ENCODE results near the gene ST6GALNAC3. TPM values are rescaled to one million over a fixed set of nuclear protein-coding genes. Genes with fewer than 3 reads are reported as not detected.
"Not testable (repeated sequence)": the region's sequence is repeated elsewhere in the genome, so short reads cannot be mapped to it uniquely, and the experiment has no call there.

The ST6GALNAC3 gene
- total RNA-seq, 1 donor from 2014 or later, result 3.6 TPM

DNA sequence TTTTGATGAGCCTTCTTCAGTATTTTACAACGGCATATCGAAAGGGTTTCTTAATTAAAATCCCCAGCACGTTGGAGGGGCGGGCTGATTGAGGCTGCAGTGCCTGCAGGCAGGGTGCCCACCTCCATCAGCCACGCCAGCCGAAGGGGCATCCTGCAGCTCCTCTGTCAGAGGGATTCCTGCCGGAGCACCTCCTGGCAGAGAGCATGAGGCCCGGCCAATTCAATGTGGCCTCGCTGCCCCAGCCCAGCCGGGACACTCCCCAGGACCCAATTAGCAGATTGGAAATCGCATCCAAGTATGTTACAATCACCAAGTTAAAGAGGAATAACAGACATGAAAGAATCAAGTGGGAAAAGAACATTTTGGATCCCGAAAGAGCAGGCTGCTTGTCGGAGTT is 216.6 kb downstream of the ST6GALNAC3 start:
- no peak for DNase-seq

DNA sequence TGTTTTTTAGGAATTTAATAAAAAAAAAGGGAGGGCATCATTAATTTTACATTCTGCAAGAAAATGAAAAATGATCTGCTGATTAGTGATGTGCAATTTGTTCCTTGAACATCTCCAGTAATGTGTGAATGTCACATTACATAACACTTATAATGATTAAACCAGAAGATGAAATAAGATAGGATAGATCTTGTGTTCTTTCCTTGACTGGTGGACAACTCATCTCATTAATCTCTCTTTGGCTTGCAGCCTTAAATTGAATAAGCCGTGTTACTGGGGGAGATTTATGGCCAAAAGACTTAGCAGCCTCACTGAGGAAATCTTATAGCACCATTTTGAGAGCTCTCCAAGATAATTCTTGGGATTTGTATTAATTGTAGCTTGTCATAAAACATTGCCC is 217.2 kb downstream of the ST6GALNAC3 start:
- no peak for DNase-seq

DNA sequence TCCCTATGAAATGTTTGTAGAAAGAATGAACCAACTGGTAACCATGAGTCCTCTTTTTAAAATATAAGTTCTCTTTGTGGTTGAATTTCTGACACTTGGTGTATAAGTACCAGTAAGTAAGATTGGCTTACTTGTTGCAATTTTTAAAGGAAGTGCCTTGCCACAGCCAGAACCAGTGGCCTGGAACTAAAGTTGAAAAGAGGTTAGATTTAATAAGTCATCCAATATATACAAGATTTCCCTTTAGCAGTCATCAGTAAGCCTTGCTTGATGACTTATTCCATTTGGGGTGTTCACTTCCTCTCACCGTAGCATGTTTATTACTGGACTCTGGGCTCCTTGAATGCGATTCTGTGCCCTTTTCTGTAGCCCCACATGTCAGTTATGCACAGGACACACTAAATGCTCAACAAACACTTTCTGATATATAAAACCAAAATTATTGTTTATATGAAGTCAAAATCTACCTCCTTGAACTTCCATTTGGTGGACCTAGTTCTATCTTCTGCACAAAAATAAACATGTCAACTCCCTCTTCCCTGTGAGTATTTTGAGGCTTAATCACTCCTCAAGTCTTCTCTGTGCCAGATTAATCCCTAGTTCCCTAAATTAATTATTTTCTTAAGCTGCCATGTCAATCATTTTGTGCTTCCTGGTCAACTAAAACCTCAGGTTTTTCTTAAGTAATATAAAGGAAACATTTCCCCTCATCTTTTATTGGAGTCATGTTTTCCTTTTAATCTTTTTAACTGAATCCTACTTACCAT is 218.1 kb downstream of the ST6GALNAC3 start:
- DNase-seq, result no peak

DNA sequence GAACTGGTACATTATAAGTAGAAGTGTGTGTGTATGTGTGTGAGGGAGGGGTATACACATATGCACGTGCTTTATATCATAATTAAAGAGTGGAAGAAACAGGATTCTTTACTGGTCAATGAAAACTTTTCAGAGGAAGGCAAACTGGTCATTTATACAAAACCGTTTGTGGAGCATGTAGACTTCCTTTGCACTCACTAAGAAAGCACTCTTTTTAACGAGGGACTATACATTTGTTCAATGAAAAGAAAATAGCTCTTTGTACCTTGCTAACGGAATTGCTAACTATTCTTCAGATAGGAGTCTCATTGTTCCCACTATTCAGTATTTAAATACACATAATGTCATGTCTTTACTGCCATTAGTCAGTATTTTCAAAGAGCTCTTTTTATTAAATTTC is 219.3 kb downstream of the ST6GALNAC3 start:
- no peak for DNase-seq

DNA sequence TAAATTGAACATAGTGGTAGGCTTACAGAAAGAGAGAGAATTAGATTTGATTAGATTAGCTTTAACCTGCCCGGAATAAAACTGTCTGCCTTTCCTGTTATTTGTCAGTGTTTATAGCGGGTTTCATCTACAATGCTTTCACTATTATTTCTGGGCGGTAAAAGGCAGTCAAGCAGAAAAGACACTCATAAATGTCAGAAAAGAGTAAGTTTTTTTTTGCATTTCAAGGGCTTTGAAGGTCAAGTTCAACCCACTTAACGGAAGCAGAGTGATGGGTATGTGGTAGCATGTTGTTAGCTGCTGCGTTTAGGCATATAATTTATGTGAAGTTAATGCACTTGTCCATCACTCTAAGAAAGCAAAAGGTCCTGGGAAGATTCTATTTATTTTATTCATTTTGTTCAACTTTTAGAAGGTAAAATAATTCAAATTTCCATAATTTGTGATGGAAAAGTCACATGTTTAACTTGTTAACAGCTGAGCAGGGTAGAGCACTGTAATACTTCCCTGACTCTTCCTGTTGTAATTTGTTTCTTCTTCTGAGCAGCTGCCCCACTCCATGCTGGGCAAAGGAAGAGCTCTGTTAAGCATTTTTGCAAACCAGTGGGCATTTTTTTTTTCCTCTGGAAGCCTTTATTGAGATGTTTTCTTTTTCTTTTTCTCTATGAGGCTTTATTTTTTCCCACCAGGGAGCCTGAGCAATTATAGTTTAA is 220.1 kb downstream of the ST6GALNAC3 start:
- DNase-seq, result no peak

DNA sequence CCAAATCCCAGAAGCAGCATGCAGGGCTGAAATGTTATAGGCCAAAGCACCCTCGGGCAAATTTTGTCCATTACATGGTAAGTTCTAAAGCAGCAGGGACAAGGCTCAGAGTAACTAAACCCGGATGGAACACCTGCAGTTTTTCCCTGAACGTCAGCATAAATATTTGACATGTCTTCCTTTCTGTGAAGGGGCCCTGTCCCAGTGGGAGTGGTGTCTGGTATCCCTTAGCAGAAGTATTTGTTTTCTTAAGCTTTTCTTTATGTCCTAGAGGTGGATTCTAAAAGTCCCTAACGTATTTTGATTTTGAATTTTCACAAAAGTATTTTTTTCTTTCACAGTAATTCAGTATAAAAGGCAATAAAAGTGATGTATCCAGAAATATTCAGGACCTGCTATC is 223.9 kb downstream of the ST6GALNAC3 start:
- DNase-seq, result no peak

DNA sequence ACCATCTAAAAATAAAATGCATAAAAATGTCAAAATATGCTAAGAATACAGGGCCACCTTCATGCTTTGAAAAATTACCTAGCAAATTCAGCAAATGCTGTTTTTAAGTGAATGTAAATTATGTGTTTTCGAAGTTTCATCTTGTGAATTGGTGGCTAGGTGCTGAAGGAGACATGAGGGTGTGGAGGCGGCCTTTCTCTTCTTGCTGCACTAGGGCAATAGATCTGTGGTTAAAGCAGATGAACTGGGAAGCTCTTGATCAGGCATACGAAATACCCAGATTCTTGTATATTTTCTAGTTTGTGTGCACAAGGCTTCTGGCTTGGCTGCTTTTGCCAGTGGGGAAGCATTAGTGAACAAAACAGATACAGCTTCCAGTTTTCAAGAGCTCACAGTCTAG is 224.5 kb downstream of the ST6GALNAC3 start:
- DNase-seq, result no peak

DNA sequence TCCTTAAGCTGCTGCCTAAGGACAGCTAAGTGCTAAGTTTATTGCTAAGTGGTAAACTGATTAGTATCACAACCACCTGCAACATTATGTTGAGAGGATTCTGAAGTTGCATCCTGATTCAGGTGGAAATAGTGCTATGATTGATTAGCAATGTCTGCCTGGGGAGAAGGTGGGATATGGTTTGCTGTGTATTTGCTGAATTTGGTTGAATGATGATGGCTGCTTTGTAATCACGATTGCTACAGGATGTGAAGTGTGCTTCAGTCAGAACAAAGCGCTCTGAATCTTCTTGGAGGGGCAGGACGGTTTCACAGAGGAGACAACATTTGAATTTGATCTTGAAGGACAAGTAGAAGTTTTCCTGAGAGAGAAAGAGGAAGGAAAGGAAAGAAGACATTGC is 226.0 kb downstream of the ST6GALNAC3 start:
- DNase-seq, result no peak

DNA sequence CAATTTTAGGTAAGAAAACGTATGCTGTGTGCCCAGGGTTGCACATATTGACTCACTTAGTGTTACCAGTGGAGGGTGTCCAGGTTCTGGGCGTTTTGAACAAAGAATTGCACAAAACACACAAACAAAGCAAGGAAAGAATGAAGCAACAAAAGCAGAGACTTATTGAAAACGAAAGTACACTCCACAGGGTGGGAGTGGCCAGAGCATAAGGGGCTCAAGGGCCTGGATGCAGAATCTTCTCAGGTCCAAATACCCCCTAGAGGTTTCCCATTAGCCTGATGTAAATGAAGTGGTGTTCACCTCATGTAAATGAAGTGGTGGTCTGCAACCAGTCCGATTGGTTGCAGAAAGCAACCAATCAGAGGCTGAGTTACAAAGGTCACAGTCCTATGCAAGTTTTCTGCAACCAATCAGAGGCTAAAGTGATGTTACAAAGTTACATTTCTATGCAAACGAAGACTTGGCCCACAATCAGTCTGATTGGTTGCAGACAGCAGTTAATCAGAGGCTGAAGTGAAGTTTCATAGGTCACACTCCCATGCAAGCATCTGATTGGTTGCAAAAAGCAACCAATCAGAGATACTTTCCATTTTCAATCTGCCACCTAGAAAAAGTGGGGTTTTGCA is 228.3 kb downstream of the ST6GALNAC3 start:
- DNase-seq, result no peak

DNA sequence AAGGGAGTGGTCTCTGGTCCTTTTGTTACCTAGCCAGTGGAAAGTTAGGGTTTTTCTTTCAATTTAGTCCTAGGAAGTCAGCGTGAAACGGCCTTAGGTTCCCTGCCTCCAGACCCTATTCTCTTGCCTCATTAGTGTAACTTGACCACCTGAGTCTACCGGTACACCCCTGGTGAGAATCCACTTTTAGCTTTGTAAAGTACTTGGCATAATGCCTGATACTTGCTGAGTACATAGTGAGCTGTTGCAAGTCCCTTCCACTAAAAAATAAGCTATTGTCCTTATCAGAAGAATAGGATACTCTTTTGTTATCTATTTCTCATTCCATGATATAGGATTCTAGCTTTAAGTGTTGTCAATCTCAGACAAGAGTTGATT is 228.8 kb downstream of the ST6GALNAC3 start:
- no peak for DNase-seq

DNA sequence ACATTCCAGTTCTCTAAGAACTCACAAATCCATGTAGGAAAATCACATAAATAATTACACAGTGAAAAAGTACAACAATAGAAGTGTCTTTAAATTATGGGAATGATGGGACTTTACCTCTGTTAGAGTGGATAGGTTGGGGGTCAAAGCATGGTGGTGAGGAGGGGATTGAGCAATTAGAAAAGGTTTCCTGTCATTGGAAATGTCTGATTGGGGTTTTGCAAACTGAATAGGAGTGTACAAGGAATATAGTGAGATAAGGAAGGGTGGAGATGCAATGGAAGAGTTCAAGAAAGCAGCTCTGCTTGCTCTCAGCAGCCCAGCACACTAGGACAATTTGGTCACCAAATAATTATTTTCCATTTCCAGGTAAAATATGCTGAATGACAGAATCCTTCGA is 238.8 kb downstream of the ST6GALNAC3 start:
- DNase-seq, result no peak

DNA sequence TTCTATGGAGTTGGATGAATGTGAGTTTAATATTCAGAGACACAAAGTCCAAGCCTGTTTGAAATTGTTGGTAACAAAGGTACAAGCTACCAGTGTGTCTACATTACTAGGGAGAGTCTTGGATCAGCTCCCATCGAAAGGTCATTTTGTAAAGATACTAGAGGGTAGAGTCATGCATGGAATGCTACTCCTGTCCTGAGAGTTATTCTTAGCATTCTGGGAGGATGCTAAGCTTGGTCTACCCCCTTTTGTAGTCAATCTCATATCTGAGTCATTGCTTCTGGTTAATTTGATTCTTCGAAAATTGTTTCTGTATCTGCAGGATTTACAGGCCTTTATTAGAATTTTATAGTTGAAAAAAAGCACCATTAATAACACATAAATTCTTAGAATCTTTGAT is 240.2 kb downstream of the ST6GALNAC3 start:
- no peak for DNase-seq

DNA sequence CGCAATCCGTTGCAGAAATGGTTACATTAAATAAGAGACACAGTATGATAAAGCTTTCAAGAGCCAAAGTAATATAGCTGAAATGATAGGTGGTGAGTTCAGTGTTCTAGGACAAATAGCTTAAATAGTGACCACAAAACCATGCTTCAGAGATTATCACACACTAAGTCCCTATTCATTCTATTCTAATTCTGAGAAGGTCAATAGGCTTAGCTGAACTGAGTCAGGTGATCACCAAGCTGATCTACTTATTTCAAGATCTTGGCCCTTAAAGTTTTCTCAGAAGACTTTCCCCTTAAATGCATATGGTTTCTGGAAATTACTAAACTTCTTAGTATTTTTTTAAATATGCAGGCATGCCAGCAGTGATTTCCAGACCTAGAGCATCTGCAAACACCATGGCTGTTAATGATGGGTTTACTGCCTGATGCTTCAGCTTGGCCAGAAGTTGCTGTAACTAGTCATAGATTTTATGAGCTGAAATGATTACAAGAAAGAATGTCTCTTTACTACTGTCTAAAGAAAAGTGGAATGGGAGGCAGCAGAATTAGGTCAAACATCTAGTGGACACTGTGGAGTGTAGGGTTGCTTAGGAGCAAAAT is 242.9 kb downstream of the ST6GALNAC3 start:
- DNase-seq, result no peak

DNA sequence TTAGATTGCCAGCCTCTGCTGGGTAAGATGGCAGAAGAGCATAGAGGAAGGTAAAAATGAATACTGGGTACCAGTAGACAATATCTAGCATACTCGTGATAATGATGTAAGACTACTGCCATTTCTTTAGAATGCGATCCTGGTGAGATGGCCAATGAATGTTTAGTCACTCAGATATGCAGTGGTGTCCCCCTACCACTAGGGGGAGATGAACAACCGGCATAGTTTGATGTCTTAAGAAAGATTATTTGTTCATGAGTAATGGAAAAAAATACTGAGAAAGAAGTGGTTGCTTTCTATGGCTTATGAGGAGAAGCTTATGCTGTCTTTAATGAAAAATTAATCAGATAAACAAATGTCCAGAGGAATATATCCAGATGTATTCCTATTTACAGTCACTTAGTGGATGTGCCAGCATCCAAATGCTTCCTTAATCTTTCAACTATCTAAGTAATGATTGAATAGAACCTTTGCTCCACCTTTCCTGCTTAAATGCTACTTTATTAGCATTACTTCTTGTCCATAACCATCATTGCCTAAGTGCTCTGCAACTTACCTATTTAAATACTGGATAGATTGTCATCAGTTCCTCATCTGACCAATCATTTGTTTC is 256.6 kb downstream of the ST6GALNAC3 start:
- peak; percentile 6 for DNase-seq

DNA sequence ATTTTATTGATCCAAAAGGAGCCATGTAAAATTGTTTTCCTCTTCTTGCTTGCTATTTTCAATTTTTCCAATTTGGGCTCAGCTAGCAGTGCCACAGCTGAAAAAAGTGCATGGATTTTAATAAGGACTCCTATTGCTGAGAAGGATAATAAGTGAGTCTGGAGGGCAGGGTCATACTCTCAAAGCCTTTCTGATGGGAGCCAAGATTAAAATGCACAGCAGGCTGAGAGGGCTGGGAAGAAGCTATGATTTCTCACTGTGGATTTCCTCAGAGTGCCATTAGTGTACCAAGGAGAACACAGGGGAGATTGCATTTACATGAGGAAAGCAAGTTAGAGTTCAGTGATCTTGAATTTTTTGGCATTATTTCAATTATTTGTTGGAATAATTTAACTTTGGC is 261.3 kb downstream of the ST6GALNAC3 start:
- DNase-seq, result no peak

DNA sequence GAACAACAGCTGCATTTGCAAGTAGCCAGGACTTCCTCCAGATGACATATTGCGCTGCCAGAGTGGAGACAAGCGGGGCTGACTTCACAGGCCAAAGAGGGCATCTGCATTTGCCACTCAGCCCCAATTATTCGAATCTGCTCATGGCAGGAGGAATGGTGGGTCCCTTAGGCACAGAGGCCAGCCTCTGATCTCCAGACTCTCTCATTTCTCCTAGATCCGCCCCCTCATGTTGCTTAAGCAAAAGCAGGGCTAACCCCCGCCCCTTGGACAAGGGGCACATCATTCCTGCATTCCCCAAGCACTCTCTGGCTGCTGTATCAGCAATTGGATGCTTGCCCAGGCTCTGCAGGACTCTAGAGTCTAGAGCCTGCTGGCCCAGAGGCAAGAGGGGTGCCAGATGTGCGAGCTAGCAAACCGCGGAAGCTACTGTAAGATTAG is 262.4 kb downstream of the ST6GALNAC3 start:
- peak; percentile 80 for DNase-seq

DNA sequence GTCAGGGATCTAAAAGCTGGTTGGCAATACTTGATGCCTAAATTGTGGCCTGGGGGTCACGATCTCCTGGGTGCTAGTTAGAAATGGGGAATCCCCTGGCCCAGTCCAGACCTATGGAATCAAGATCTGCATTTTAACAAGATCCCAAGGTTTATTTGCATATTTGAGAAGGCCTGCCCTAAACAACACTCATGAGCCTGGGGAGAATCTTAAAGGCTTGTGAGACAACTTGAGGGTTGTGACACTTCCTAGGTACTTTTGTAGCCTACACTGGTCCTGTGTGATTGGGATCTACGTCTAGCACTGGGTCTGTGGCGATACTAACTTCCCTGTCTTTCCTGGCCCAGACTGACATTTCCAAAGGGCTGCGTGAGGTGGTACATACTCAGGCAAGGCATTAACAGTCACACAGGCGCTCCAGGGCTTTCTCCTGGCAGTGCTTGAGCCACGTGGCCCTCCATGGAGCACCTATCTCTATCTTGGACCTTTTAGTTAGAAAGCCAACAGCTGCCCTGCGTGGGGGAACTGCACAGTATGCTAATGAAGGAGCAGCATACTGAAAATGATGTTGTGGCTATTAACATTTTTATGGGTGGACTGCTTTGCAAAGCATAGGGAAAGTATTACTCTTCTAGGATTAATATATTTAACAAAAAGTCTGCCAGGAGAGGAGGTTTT is 263.1 kb downstream of the ST6GALNAC3 start:
- no peak for DNase-seq

DNA sequence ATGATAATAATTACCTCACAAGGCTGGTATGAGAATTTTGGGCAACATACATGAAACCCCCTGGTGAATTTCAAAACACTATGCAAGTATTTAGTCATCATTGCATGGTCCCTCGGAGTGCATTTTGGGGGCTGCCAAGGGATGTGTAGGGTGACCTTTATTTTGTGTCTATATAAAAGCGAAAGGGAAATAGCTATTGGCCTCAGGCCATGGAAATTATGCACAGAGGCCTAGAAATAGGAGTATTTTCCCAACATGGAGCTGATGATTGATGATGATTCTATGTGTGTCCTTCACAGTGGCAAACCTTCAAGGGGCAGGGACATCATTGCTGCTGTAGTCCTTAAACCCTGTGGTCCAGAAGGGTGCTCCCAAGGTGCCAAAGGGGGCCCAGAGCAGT is 265.5 kb downstream of the ST6GALNAC3 start:
- DNase-seq, result no peak

DNA sequence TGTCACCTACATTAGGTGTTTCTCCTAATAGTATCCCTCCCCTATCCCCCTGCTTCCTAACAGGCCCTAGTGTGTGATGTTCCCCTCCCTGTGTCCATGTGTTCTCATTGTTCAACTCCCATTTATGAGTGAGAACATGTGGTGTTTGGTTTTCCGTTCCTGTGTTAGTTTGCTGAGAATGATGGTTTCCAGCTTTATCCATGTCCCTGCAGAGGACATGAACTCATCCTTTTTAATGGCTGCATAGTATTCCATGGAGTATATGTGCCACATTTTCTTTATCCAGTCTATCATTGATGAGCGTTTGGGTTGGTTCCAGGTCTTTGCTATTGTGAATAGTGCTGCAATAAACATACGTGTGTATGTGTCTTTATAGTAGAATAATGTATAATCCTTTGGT is 267.3 kb downstream of the ST6GALNAC3 start:
- not testable (repeated sequence) for DNase-seq

DNA sequence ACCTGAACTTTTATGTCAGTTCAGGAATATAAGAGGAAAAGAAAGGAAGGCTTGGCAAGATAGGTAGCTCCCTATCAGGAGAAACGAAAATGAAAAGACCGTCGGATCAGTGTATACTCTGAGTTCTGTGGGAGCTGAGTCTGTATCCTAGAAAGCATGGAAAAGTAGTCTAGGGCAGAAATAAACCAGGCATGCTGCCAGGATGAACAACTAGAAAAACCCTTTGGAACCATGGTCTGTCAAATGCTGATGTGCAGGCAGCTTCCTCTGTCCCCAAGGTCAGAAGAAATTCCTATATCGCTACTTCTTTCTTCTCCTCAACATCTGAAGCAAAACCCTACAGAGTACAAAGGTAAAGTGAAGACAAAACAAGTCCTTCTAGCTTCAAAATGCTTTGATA is 268.8 kb downstream of the ST6GALNAC3 start:
- no peak for DNase-seq

DNA sequence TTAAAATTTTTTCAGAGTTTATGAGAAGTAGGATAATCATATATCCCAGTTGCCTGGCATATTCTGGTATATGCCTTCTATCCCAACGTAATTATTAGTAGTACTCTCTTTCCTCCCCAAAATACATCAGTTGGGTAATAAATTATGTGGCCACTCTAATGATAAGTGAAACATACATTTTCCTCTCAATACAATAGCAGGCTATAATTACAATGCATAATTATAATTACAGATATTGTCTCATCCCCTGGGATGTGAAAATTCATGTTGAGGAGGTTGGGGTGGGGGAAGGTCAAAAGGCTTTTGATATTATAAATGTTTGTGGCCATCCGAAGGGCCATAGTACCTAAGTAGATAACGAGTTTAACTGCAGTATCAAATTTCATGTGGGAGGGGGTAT is 277.1 kb downstream of the ST6GALNAC3 start:
- DNase-seq, result no peak
